Uterus (tissue), 4 donors: ENCODE results near the gene ASTN2. TPM values are rescaled to one million over a fixed set of nuclear protein-coding genes. Genes with fewer than 3 reads are reported as not detected.

Experiments used
- DNase-seq, 2 donors: peaks; one replicate each; pipeline ENCODE4 v3.0.0-alpha.2; 2019 to 2020
- H3K27ac ChIP-seq, 2 donors: fragments of 200-600 bp; sonication (generic); 1 replicate in 1 of 2; 2 replicates in 1 of 2; pipeline ENCODE4 v1.5.1; 2016 to 2018
- H3K27me3 ChIP-seq, 2 donors: fragments of 200-600 bp; sonication (generic); one replicate each; pipeline ENCODE4 v1.5.1; 2018 to 2019; ENCODE audit warnings: control low read depth in 1 of 2
- H3K36me3 ChIP-seq, 2 donors: fragments of 200-600 bp; sonication (generic); one replicate each; pipeline ENCODE4 v1.5.1; 2019; ENCODE audit warnings: control low read depth in 1 of 2
- H3K4me1 ChIP-seq, 2 donors: fragments of 200-600 bp; sonication (generic); one replicate each; pipeline ENCODE4 v1.5.1; 2018 to 2019; ENCODE audit warnings: control low read depth in 1 of 2
- H3K4me3 ChIP-seq, 2 donors: fragments of 200-600 bp; sonication (generic); 1 replicate in 1 of 2; 2 replicates in 1 of 2; pipeline ENCODE4 v1.5.1; 2018 to 2019; ENCODE audit warnings: mild to moderate bottlenecking in 1 of 2
- H3K9me3 ChIP-seq, 2 donors: fragments of 200-600 bp; sonication (generic); one replicate each; pipeline ENCODE4 v1.5.1; 2019; ENCODE audit warnings: control low read depth in 1 of 2
- POLR2A ChIP-seq, 2 donors: fragments of 450-650 bp; IDR thresholded peaks; one replicate each; pipeline ENCODE4 v1.6.1; 2016; ENCODE audit warnings: antibody characterized with exemption in 2 of 2, mild to moderate bottlenecking in 1 of 2, moderate library complexity in 1 of 2
- intact Hi-C: fragments of 100-400 bp; cut with DNase I; formaldehyde crosslinking; loops from one replicate; pipeline ENCODE4 v1.15.1; 2023; ENCODE audit warnings: low total_unique reads
- total RNA-seq, 4 donors: library from RNA; depleted of rRNA in 3 of 4; stranded (reverse); fragments of >200 nt in 3 of 4; gene quantifications; one replicate each; pipeline versions ENCODE4 v1.1.0 to v1.2.4, GENCODE V29; 2014 to 2023
- TF ChIP-seq, protein P1 (sequence below), 4 experiments: fragments of 200-600 bp in 2 of 4; fragments of 450-650 bp in 2 of 4; sonication (generic) in 2 of 4; IDR thresholded peaks; one replicate each; pipeline ENCODE4 v1.5.1; 2016 to 2019; ENCODE audit warnings: antibody characterized with exemption in 4 of 4, mild to moderate bottlenecking in 2 of 4, moderate library complexity in 1 of 4
- donor health status: DM: yes; HTN: yes; CAD: no.

Gene ASTN2
- total RNA-seq, 4 donors from 2014 or later: 1.8 to 8.6 (median 6.7) TPM

- Histone ChIP-seq H3K9me3 (no peaks in the 10 kb centered on the region), H3K4me3 (no peak overlapping the region), H3K36me3 (no peaks in the 10 kb centered on the region), H3K27ac (no peak overlapping the region), H3K27me3 (no peaks in the 10 kb centered on the region), H3K4me1 (no peaks in the 10 kb centered on the region)
- no peak for DNase-seq
- TF ChIP-seq POLR2A (IDR thresholded peaks at IDR 0.05): no peak
- TF ChIP-seq, protein P1, sequence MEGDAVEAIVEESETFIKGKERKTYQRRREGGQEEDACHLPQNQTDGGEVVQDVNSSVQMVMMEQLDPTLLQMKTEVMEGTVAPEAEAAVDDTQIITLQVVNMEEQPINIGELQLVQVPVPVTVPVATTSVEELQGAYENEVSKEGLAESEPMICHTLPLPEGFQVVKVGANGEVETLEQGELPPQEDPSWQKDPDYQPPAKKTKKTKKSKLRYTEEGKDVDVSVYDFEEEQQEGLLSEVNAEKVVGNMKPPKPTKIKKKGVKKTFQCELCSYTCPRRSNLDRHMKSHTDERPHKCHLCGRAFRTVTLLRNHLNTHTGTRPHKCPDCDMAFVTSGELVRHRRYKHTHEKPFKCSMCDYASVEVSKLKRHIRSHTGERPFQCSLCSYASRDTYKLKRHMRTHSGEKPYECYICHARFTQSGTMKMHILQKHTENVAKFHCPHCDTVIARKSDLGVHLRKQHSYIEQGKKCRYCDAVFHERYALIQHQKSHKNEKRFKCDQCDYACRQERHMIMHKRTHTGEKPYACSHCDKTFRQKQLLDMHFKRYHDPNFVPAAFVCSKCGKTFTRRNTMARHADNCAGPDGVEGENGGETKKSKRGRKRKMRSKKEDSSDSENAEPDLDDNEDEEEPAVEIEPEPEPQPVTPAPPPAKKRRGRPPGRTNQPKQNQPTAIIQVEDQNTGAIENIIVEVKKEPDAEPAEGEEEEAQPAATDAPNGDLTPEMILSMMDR (IDR thresholded peaks at IDR 0.05): no peak
- intact Hi-C loops: no loop called here
Observed at GRCh38 chr9:117018966-117019617, 395.8 kb downstream of the ASTN2 start.

DNA sequence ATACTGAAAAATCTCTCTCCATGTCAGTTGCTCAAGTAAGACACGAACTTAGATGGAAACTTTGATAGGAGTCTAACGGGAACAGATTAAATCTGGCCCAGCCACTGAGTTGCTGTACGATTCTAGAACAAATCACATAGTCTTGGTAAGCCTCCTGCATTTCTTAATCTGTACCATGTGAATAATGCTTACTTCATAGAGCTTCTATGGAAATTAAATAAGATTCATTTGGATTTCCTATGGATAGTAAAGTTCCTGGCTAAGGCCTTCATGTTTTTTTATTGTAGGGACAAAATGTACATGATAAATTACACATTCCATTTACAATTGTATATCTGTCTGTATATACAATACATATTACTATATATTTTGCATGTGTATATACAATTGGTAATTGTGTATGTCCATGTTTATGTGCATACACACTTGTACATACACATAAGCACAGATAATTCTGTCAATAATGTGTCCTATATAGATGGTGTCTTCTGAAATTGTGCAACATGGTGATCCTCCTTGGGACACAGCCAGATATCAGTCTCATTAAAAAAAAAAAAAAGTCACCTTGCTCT is 397.4 kb downstream of the ASTN2 start:
- no peak for TF ChIP-seq POLR2A (IDR thresholded peaks at IDR 0.05)
- TF ChIP-seq, protein P1 (IDR thresholded peaks at IDR 0.05): no peak
- H3K27me3 ChIP-seq: no peaks in the 10 kb centered on the region
- H3K9me3 ChIP-seq: no peaks in the 10 kb centered on the region
- H3K4me3 ChIP-seq: no peak overlapping the region
- no peaks in the 10 kb centered on the region for H3K4me1 ChIP-seq
- H3K27ac ChIP-seq: no peak overlapping the region
- no peak for DNase-seq
- intact Hi-C loops: no loop called here
- H3K36me3 ChIP-seq: no peaks in the 10 kb centered on the region

GRCh38 chr9:117014061-117014460 is 400.8 kb downstream of the ASTN2 start:
- intact Hi-C loops: no loop called here
- no peaks in the 10 kb centered on the region for H3K27me3 ChIP-seq
- no peaks in the 10 kb centered on the region for H3K36me3 ChIP-seq
- TF ChIP-seq POLR2A (IDR thresholded peaks at IDR 0.05): no peak
- TF ChIP-seq, protein P1 (IDR thresholded peaks at IDR 0.05): no peak
- H3K4me1 ChIP-seq: no peaks in the 10 kb centered on the region
- H3K27ac ChIP-seq: no peak overlapping the region
- no peak for DNase-seq
- no peak overlapping the region for H3K4me3 ChIP-seq
- no peaks in the 10 kb centered on the region for H3K9me3 ChIP-seq

DNA sequence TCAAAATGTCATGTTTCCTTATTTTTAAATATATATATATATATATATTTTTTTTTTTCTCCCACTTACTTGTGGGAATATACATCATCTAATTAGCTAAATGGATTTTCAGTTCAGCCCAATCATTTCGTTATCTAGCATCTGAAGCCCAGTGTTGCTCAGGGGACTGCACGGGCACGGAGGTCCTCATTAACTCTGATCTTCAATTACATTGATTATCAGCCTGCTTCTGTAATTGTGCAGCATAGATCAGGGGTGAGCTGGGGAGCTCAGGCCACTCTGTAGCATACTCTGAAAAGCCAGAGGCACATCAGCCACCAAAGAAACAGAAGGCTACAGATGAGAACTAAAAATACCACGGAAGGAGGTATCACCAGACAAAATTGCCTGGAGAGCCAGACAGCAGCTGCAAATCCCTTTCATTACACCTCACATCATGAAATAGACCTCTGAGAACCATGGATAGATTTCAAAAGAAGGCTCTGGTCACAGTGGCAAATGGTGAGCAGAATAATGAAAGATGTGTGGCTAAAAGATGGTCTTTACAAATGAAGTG is 401.3 kb downstream of the ASTN2 start:
- Histone ChIP-seq H3K36me3 (no peaks in the 10 kb centered on the region), H3K4me1 (no peaks in the 10 kb centered on the region), H3K9me3 (no peaks in the 10 kb centered on the region), H3K27ac (no peak overlapping the region), H3K4me3 (no peak overlapping the region), H3K27me3 (no peaks in the 10 kb centered on the region)
- intact Hi-C loops: no loop called here
- no peak for DNase-seq
- TF ChIP-seq, protein P1 (IDR thresholded peaks at IDR 0.05): no peak
- no peak for TF ChIP-seq POLR2A (IDR thresholded peaks at IDR 0.05)

- DNase-seq: no peak
- TF ChIP-seq, protein P1 (IDR thresholded peaks at IDR 0.05): no peak
- no peak for TF ChIP-seq POLR2A (IDR thresholded peaks at IDR 0.05)
- Histone ChIP-seq H3K27me3 (no peaks in the 10 kb centered on the region), H3K36me3 (no peaks in the 10 kb centered on the region), H3K4me1 (no peaks in the 10 kb centered on the region), H3K9me3 (no peaks in the 10 kb centered on the region), H3K27ac (no peak overlapping the region), H3K4me3 (no peak overlapping the region)
- intact Hi-C loops: no loop called here
Observed at GRCh38 chr9:117010061-117010460, 404.8 kb downstream of the ASTN2 start.
